NOMO-1 treated with DMSO at 0.1 percent for 48 hours (cell line): ENCODE data around the gene DPEP1.
"Not testable (repeated sequence)": the region's sequence is repeated elsewhere in the genome, so short reads cannot be mapped to it uniquely, and the experiment has no call there.

Source experiments
- DNase-seq: peaks from one replicate; lab custom pipeline; 2025; ENCODE audit not compliant: unreplicated experiment; lab: John Stamatoyannopoulos, UW

DPEP1 gene

DNA sequence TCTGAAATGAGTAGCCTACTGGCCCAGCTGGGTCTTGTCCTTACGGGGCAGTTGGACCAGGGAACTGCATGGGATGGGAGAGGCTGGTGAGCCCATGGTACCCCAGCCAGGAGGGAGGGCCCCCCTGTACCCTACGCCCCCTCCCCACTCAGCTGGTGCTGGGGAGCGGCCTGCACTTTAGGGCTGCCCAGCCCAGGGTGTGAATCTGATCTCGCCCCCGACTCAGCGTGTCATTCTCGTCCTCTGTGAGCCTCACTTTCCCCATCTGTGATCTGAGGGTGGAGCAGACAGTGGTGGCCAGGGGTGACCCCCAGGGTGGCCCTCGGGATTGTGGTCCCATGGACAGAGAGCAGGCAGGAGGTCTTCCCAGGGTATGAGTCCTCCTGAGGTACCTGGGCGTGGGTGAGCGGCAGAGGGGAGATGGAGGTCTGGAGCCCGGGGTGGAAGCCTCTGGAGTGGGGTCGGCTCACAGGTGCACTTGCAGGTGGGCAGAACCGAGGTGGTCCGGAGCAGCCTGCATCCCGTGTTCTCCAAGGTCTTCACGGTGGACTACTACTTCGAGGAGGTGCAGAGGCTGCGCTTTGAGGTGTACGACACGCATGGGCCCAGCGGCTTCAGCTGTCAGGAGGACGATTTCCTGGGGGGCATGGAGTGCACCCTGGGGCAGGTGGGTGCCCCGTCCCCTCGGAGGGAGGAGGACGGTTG, 36.2 kb upstream of the DPEP1 start:
- no peak for DNase-seq

DNA sequence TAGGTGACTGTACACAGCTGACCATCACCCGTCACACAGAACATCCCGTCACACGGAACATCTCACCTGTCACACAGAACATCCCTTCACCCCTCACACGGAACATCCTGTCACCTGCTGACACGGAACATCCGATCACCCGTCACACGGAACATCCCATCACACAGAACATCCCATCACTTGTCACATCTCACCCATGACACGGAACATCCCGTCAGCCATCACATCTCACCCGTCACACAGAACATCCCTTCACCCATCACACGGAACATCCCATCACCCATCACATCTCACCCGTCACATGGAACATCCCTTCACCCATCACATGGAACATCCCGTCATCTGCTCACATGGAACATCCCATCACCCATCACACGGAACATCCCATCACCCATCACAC, 34.1 kb upstream of the DPEP1 start:
- no peak for DNase-seq

DNA sequence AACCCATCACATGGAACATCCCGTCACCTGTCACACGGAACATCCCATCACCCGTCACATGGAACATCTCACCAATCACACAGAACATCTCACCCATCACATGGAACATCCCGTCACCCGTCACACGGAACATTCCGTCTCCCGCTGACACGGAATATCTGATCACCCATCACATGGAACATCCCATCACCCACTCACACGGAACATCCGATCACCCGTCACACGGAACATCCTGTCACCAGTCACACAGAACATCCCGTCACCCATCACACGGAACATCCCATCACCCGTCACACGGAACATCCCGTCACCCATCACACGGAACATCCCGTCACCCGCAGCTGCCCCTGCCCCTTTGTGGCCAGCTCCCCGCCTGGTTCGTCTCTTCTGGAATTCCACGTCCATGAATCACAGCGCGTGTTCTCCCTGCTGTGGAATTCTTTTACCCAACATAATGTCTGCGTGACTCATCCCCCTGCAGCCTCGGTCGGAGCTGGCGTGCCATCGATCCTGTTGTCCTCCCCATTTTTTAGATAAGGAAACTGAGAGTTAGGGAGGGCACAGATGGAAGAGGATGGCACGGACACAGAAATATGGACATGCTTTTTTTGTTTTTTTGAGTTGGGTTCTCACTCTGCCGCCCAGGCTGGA, 32.3 kb upstream of the DPEP1 start:
- no peak for DNase-seq

DNA sequence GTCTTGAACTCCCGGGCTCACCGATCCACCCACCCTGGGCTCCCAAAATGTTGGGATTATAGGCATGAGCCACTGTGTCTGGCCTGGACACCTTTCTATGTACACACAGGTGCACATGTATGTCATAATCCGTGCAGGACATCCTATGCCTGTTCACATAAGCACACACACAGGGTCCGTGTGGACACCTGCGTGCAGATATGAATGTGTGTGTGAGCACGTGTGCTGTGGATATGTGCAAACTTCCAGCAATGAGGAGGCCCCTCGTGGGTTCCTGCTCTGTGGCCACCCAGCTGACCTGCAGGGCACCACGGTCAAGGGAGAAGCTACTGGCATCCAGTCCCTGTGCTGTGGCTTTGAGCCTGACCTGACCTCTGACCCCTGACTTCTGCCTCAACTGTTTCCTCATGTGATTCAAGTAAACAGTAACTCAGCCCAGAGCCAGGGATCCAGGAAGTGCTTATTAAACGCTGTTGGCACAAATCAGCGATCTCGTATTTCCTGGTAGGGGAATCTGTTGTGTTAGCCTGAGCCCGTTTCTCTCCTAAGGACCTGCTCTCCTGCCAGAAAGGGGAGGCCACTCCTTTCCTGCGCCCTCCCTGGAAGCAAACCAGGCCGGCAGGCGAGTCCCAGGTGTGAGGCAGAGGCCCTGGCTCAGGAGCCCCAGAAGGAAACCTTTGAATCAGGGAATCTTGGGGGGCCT, 31.4 kb upstream of the DPEP1 start:
- no peak for DNase-seq

DNA sequence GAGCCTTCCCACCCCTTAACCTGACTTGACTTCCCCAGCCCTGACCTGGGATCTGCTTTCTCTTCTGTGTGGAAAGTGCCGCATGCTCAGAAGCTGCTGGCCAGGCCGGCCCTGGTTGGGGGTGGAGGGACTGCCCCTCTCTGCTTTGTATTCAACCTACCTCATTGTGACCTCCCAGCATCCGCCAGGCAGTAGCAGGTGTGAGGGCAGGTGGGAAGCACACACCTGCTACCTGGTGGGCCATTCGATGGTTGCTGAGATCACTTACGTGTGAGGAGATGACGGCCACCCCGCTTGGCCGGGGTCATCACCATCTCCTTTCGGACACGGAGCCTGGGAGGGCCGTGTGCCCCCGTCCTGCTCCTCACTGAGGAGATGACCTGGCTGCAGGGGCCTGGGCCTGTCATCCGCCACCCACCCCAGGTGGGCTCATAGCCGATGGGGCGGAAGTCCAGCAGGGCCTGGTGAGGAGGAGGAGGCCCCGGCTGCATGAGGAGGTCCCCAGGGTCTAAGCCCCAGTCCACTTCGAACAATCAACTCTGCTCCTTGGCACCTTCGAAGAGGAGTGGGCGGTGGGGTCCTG, 30.7 kb upstream of the DPEP1 start:
- DNase-seq, result no peak

DNA sequence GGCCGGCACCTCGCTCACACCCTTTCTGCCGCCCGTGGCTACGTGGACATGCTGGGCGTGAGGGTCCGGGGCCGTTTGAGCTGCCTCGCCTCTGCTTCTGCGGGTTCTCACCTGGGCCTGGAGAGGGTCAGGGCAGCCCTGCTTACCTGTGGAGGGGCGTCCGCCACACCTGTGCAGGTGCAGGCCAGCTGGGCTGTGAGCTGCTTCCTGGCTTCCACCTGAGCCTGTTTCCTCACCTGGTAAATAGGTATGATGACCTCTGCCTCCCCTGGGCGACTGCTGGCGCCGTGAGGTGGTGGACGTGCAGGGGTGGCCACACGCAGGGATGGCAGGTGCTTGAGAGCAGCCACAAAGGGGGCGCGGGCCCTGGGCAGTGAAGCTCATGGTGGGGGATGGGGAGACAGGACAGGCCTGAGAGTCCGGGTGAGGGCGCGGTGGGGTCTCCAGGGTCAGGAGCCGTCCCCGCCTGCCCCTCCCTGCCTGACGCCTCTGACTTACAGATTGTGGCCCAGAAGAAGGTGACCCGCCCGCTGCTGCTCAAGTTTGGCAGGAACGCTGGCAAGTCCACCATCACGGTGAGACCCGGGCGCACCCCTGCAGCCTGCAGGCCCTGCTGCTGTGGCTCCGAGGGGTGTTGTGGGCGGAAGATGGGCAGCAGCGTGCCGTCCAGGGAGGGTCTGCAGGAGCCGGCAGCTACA, 30.1 kb upstream of the DPEP1 start:
- DNase-seq, result no peak

DNA sequence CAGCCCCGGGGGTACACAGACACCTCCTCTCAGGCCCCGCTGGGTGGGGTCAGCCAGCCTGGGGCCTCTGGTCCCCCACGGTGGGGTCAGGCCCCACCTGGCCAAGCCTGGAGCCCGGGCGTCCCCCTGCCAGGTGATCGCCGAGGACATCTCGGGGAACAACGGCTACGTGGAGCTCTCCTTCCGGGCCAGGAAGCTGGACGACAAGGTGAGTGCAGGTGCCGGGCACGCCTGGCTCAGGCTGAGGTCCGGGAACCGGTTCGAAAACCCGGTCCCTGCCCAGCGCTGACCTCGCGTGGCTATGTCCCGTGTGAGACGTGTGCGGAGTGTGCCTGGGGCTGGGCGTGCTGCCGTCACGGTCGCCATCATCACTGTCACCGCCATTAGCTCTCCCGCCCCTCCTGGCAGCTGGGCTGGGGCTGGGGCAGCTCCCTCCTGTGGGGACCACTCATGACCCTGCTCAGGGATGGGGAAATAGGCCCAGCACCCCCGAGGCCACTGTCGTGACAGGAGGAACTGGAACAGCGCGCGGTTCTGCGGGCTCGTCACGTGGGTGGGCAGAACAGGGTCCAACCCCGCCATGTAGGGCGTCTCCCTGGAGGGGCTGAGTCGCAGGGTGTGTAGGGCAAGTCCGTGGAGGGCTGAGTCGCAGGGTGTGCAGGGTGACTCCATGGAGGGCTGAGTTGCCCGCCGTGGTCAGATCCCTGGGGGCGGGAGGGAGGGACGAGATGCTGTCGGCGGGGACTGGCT, 29.4 kb upstream of the DPEP1 start:
- no peak for DNase-seq

DNA sequence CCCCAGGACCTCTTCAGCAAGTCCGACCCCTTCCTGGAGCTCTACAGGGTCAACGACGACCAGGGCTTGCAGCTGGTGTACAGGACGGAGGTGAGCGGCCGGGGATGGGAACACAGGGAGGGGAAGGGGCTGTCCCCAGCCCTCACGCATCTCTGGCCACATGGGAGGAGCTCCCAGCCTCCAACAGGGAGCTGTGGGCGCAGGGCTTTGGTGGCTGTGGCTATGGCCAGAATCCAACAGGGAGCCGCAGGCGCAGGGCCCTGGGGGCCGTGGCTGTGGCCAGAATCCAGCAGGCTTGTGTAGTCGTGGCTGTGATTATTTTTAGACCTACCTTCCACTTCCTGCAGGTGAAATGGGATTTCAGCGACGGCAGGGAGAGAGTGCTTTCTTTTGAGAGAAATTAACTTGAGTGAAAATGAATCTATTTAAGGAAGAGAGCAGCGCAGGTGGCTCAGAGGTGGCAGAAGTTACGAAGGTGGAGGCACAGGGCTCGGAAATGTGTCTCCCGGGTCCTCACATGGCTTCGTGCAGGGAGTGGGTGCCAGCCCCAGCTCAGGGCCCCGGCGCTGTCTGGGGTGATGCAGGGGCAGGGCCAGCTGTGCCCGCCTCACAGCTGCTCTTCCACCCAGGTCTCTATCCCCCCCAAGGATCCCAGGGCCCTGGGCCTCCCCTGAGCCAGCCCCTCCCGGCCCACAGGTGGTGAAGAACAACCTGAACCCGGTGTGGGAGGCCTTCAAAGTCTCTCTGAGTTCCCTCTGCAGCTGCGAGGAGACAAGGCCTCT, 28.5 kb upstream of the DPEP1 start:
- DNase-seq, result no peak

DNA sequence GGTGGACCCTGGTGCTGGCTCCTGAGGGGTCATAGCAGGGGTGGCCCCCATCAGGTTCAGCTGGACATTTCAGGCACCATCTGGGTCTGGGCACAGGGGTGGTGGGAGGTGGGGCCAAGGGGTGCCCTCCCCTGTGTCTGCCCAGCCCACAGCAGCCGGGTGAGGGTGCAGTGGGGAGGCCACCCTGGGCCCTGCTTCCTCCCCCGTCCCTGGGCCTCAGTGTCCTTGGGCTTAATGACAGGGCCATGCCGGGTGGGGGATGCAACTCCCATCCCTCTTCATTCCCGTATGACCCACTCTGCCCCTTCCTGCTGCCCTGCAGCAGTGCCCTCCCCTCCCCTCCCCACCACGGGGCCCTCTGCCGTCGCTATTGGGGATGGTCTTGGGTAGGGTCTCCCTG, 27.2 kb upstream of the DPEP1 start:
- no peak for DNase-seq

DNA sequence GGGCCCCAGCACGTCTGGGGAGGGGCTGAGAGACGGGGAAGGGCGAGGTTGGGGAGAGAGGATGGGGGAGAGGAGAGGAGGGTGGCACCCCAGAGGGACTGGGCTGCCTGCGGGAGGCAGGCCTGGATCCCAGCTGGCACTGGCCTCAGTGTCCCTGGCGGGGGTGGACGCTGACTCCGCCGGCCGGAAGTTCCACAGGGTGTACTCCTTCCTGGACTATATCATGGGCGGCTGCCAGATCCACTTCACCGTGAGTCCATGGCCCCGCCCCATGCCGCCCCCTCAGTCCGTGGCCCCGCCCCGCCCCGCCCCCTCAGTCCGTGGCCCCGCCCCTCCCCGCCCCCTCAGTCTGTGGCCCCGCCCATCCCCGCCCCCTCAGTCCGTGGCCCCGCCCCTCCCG, 26.6 kb upstream of the DPEP1 start:
- no peak for DNase-seq

DNA sequence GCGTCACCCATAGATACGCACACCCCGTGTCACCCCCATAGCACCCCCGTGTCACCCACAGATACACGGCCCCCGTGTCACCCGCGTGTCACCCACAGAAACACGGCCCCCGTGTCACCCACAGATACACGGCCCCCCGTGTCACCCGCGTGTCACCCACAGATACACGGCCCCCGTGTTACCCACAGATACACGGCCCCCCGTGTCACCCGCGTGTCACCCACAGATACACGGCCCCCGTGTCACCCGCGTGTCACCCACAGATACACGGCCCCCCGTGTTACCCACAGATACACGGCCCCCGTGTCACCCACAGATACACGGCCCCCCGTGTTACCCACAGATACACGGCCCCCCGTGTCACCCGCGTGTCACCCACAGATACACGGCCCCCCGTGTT, 25.8 kb upstream of the DPEP1 start:
- not testable (repeated sequence) for DNase-seq

DNA sequence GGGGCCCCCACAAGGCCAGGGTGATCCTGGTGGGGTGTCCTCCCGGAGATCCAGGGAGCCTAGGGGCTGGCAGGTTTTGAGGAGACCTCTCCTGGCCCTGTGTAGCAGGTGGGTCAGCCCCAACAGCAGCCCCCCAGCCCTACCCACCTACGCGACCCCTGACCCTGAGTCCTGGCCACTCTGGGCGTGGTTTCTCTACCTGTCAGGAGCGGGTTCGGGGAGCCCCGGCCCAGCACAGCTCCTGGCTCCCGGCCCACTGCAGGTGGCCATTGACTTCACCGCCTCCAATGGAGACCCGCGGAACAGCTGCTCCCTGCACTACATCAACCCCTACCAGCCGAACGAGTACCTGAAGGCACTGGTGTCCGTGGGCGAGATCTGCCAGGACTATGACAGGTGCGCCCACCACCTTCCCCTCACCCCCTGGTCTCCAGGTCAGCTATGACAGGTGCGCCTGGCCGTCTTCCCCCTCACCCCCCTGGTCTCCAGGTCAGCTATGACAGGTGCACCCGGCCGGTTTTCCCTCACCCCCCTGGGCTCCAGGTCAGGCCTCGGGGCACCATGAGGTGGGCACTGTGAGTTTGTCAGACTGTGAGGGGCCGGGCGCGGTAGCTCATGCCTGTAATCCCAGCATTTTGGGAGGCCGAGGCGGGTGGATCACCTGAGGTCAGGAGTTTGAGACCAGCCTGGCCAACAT, 24.9 kb upstream of the DPEP1 start:
- no peak for DNase-seq

DNA sequence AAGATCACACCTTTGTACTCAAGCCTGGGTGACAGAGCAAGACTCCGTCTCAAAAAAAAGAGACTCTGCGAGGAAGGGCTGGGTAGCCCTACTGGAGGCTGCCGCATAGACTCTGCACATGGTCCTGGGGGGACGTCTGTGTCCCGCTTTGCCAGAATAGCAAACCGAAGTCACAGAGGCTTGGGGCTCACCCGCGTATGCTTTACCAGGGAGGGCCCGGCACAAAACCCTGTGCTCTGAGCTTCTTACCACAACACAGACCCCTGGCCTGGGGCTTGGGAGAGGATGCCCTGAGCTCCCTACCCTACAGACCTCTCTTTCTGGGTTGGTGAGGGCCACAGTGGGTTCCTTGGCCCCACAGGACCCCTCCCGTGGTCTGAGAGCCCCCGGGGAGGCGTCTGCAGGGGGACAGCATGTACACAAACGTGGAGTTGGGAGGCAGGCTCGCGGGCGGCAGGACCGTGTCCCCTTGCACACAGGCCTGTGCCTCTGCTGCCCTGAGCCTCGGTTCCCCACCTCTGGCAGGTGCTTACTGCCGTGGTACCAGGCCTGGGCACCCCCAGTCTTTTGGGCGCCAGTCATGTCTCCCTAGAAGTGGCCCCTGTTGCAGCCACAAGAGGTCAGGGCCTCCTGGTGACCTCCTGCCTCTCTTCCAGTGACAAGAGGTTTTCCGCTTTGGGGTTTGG, 24.1 kb upstream of the DPEP1 start:
- no peak for DNase-seq

DNA sequence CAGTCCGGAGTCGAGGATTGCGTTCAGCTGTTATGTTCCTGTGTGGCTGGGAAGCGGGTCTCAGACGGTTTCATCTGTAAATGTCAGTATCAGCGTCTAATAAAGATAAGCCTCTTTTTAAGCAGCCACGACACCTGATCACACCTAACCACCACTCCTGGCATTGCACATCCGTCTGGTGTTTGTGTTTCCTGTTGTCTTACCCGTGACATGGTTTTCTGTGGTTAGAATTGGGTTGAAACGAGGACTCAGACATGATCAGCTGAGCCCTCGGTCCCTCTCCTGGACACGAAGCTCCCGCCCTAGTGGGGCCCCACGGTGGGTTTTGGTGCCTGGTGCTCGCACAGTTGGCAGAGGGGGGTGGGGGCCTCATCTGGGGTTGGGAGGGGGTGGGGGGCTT, 19.6 kb upstream of the DPEP1 start:
- no peak for DNase-seq

DNA sequence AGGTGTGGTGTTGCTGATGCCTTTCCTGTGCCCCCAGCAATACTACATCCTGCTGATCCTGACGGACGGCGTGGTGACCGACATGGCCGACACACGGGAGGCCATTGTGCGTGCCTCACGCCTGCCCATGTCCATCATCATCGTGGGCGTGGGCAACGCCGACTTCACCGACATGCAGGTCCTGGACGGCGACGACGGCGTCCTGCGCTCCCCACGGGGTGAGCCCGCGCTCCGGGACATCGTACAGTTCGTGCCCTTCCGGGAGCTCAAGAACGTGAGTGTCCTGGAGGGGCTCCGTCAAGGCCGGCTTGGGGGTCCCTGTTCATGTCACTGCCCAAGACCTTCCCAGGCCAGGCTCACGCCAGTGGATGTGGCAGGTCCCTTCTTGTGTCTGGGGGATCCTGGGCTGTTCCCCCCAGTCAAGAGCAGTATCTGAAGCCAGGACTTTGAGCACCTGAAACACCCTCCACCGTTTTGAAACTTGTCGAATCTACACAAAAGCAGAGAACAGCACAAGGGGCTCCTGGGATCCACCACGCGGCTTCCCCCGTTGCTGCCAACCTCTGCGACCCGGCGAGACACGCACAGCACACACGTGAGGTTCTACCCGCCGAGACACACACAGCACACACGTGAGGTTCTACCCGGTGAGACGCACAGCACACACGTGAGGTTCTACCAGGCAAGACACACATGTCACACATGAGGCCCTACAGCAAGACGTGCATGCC, 17.9 kb upstream of the DPEP1 start:
- DNase-seq, result no peak

DNA sequence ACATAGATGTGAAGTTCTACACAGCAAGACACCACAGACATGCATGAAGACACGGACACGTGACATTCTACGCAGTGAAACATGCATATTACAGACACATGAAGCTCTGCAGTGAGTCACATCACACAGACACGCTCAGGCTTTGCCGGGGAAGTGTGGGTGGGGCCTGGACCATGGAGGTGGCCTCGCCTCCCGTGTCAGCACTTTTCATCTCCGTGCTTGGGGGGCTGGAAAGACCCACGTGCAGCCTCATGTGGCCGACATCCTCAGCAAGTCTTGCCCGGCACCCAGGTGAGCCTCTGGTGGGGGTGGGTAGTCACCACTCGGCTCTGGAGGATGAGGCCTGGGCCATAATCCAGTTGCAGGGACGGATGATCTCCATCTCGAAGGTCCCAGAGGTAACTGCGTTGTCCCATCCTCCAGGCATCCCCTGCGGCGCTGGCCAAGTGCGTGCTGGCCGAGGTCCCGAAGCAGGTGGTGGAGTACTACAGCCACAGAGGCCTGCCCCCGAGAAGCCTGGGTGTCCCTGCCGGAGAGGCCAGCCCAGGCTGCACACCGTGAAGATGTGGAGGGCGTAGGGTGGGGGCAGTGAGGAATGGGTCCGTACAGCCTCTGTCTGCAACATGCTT, 17.3 kb upstream of the DPEP1 start:
- no peak for DNase-seq

DNA sequence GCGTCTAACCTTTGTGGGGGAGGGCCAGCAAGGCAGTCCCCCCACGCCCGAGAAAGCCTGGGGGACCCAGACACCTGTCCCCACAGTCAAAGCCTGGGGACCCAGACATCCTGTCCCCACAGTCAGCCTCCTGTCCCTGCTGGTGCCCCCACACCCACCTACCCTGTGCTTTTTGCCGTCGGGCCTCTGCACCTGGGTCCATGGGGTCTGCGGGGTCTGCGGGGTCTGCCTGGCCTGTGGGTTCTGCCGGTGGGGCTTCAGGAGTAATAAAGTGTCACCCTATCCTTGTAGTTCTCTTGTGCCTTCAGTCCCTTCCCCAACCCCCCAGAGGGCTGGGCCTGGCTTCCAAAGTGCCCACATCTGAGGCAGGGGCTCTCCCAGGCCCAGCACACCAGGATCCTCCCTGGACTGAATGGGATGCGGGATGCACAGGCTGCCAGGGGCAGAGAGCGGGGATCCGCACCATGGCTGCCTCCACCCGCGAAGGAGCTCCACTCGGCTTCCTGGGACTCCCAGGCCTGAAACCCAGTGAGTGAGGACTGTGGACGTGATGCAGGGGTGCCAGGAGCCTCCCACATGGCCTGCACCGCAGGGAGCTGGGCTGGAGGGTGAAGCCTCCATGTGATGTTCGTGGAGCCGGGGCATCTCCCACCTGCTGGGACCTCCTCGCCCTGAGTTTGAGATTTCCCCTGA, 16.3 kb upstream of the DPEP1 start:
- DNase-seq, result no peak
